Measurements from ENCODE around the gene PDGFC.
"Not testable (repeated sequence)": the region's sequence is repeated elsewhere in the genome, so short reads cannot be mapped to it uniquely, and the experiment has no call there.

Gene PDGFC

DNA sequence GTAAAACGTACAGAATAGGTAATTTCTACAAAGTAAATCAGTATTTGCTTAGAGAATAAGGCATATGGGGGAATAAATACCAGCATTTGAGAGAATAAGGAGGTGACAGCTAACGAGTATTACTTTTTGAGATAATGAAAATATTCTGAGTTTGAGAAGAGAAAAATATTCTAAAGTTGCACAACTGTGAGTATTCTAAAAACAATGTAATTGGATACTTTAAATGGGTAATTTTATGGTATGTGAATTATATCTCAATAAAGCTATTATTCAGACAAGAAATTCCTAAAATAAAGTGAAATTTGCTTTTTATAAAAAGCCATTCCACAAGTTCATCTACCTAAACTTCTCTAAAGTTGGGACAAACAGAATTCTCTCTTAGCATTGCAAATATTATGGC, 62.6 kb downstream of the PDGFC start:
- no peak for DNase-seq (ENCODE audit: low read depth in 1 of 2, low spot score in 1 of 2)

DNA sequence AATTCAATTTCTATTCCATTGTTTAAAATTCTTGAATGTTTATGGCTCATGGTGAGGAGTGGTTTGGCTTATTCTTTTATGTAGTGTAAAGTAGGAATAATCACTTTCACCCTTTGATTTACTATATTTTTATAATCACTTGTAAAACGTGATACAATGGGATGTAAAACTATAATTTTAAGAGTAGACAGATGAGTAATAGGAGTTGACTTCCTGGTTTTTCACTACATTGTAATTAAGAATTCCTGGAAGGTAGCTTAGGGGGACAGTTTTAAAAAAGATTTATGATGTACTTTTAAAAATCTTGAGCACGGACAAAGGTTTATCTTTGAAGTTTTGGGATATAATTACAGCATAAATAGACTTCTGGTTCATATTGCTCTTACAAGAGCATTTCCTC, 65.3 kb downstream of the PDGFC start:
- no peak for DNase-seq (ENCODE audit: low read depth in 1 of 2, low spot score in 1 of 2)

DNA sequence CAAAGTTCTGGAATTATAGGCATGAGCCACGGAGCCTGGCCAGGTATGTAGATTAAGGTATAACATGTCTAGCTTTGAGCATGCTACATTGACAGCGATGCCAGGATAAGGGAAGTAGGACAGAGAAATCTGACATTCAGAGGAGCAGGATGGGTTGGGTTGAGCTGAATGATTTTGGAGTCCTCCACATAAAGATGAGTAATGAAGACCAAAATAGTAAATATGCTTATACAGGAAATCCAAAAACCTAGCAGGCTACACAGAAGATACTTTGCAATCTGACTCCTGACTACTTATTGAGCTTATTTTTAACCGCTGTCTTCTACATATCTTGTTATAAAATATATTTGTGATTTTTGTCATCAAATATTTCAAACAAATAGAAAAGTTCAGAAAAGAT, 69.7 kb downstream of the PDGFC start:
- no peak for DNase-seq (ENCODE audit: low read depth in 1 of 2, low spot score in 1 of 2)

DNA sequence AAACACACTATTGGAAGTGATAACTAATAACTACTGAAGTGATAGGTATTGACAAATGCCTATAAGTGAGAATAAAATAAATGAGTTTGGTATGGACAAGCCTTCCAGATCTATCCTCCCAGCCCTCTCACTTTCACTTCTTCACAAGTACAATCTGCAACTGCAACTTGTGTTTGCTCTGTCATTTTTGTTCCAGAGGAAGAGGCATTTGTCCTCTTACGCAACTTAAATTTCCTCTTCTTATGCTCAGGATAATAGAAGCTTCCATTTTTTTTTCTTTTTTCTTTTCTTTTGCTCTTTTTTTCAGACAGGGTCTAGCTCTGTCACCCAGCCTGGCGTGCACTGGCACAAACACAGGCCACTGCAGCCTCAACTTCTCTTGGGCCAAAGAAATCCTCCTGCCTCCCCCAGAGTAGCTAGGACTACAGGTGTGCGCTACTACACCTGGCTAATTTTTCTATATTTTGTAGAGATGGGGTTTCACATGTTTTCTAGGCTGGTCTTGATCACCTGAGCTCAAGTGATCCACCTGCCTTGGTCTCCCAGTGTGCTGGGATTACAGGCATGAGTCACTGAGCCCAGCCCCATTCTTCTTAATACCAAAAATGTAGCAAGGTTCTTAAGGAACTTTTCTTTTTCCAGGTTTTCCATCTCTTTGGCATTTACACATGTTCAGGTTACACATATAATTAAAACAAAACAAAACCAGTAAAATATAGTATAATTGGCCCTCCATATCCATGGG, 73.1 kb downstream of the PDGFC start:
- DNase-seq (ENCODE audit: low read depth in 1 of 2, low spot score in 1 of 2), result no peak

DNA sequence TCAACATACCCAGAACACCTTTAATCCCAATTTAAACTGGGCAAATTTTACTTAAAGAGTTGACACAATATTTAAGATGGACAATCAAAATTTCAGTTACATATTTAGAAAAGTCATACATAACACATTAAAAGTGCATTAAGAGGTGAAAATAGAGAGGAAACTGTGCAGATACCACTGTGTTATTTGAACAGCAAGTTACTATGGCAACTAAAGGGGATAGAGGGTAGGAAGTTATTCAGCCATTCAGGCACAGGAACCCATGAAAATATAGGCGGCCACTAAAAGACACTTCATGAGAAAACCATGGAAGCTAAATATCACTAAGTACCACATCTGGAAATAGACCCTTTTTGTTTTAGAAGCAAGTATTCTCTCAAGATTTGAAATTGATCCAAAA, 75.1 kb downstream of the PDGFC start:
- no peak for DNase-seq (ENCODE audit: low read depth in 1 of 2, low spot score in 1 of 2)

DNA sequence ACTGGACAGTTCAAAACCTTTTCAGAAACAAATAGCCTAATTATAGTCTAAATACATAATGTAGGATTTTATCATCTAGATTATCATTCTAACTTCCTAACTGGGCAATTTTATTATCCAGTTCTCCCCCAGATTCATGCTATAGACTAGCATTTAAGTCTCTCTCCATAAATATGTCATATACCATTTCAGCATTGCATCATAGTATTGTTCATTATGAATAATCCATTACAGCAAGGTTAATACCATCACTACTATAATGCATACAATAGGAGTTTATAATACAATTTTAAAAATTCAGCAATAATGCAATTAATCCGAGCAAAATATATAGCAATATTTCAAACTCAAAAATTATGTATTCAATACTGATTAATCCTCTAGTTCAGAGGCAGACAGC, 77.4 kb downstream of the PDGFC start:
- DNase-seq (ENCODE audit: low read depth in 1 of 2, low spot score in 1 of 2), result no peak

DNA sequence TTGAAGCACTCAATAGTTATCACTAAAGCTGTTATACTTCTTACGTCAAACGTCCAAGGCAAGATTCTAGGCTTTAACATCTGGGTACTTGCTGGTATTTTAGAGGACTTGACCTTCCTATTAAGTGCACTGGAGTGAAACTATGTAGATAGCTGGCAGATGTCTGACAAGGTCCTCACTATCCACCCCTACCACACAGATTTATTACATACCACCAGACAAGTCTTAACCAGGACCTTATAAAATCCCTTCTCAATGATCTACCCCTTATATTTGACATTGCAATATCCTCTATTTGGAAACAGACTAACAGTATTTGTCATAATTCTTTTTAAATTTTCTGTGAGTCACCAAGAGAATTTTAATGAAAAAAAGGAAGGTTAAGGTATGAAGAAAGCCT, 78.8 kb downstream of the PDGFC start:
- DNase-seq (ENCODE audit: low read depth in 1 of 2, low spot score in 1 of 2), result no peak

DNA sequence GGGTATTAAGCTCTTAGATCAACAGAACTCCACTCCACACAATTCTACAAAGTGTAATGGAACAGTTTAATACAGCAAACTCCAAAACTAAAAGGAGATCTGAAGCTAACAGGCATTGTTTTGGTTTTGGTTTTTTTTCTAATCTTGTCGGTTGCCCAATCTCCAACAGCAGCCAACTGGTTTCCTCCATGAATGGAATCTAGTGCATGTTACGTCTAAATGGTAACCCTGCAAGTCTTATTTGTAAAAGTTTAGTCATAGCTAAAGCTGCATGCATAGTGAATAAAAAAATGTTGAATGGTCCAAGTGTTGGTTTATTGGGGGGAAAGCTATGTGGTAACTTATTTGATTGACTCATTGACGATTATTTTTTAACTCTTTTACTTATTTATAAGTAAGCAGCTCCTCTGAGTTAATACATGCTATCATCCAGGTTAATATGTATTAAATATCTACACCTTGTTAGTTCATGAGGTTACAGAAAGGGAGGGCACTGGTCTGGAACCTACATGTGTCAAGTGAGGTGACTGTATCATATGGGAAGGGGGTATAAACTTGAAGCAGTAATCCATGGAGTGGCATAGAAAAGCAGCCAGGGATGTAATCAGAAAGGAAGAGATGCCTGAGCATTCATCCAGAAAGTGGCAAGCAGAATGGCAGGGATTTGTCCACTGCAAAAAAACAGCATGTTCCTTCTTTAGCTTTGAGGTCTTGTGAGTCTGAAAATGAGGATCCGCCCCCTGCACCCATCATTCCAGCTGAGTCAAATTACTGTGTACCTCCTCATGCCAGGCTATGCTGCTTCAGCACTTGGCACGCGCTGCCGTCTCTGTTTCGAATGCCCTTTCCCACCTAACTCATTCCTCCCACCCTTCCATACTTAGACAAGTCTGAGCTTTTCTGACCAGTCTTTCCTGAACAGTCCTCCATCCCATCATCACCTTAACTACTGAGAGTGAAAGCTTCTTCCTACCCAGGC, 81.7 kb downstream of the PDGFC start:
- no peak for DNase-seq (ENCODE audit: low read depth in 1 of 2, low spot score in 1 of 2)

DNA sequence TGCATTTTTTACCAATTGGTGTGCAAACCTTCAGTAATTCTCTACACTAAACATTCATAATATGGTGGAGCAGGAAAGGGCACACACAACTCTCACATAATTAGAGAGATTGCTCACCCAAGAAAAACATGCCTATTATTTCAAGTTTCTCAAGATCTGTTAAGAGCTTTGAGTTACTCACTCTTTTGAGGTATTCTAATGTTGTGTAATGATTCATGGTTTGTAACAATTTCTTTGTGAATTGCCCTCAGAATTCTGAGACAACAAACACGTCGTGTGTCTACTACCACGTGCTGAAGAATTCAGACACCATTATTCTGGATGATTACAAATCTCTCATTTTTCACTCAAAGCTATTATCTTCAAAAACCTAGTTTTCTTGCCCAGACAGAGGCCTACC, 82.8 kb downstream of the PDGFC start:
- no peak for DNase-seq (ENCODE audit: low read depth in 1 of 2, low spot score in 1 of 2)

DNA sequence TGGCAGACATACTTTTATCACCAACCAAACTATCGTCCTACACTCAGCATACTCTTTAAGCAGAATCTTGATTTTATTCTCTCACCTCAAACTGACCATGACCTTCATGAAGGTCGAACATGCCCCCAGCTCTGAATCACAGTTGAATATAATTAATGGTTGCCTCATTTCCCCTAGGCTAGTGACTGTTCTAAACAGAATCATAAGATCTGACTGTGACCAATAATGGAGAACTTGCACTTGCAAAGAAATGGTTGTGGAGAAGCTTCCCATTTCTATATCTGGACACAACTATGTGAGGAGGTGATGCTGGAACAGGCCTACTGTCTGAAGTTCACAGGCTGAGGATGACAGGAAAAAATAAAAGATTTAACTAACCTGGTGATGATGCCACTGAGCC, 85.1 kb downstream of the PDGFC start:
- DNase-seq (ENCODE audit: low read depth in 1 of 2, low spot score in 1 of 2), result no peak

DNA sequence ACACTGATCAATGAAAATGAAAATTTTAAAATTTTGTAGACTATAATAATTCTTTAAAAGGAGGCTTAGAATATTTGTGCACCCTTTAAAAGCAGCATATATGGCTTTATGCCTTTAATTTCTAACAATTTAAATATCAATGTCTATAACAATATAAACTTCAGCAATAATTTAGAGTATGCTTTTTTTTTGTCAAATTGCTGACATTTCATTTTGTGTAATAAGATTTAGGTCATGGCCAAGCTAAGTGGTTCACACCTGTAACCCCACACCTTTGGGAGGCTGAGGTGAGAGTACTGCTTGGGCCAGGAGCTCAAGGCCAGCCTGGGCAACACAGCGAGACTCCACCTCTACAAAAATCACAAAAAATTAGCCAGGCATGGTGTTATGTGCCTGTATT, 86.2 kb downstream of the PDGFC start:
- no peak for DNase-seq (ENCODE audit: low read depth in 1 of 2, low spot score in 1 of 2)

DNA sequence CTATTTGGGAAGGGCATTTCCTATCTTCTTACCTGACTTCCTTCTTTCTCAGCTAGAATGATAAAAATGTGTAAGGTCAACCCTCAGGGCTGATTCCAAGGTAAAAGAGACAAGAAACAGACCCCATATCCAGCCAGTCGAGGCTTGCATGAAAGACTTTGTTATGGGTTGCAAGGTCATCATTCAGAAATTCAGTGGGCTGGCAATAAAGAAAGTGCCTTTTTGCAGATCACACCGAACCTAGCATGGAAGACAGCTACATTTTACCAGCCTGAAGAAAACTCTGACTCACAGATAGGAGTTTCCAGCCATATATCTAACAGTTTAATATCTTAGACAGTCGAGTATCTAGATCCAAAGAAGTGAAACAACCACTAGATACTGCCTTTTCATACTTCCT, 87.4 kb downstream of the PDGFC start:
- DNase-seq (ENCODE audit: low read depth in 1 of 2, low spot score in 1 of 2), result no peak

DNA sequence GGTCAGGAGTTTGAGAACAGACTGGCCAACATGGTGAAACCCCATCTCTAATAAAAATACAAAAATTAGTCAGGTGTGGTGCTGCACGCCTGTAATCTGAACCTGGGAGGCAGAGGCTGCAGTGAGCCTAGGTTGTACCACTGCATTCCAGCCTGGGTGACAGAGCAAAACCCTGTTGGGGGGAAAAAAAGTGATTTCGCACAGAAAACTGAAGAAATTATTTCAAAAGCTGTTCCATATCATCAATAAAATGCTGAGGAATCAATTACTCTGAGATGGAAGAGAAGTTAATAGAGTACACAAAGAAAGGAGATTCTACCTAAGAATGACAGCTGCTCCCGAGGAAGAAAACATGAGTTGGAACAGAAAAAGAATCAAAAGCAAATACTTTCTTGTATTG, 95.9 kb downstream of the PDGFC start:
- no peak for DNase-seq (ENCODE audit: low read depth in 1 of 2, low spot score in 1 of 2)

DNA sequence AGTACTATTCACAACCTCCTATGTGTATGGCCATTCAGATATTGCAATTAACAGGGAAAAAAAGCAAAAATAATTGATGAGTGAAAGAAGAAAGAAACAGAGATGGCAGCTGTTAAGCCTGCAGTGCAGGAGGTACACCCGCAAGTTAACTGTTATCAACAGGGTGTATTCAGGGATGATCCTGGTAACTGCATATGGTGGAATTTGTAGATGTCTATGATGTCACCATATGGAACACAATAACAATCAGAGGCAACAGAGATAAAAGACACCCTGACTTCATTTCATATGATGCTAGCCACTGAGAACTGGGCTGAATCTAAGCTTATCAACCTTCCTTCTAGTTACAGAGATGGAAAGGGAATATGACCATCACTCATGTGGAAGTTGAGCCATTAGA, 96.5 kb downstream of the PDGFC start:
- DNase-seq (ENCODE audit: low read depth in 1 of 2, low spot score in 1 of 2), result no peak

DNA sequence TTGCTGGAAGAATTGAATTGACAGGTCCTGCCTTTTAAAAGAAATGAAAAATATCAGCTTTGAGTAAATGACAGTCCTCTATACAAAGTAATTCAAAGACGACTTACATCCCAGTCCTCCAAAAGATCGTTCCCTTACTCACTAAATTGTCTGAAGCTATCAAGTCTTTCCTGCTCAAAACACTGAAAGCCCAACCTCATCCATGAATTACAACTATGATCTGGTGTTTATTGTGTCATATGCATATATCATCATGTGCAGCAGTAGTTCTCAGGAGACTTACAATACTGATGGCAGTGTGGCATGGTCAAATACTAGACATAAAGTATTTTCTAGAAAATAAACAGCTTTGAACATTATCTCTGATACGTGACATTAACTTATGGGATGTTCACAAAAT, 97.8 kb downstream of the PDGFC start:
- DNase-seq (ENCODE audit: low read depth in 1 of 2, low spot score in 1 of 2), result no peak

DNA sequence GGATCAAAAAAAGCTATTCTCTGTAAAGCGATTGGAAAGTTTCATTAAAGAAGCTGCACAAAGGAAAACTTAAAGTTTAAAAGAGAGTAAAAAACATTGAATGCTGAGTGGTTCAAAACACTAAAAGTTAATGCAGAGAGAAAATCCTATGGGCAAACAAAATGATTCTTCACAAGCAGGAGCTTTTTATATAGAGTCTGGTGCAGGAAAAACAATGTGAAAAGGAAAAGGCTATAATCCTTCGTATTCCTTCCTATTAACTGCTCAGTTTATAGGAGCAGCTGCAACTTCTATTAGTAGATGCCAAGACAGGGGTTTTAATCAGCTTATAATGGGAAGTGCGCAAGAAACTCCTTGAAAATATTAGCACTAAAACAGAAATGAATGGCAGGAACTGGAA, 100.7 kb downstream of the PDGFC start:
- DNase-seq (ENCODE audit: low read depth in 1 of 2, low spot score in 1 of 2), result no peak

DNA sequence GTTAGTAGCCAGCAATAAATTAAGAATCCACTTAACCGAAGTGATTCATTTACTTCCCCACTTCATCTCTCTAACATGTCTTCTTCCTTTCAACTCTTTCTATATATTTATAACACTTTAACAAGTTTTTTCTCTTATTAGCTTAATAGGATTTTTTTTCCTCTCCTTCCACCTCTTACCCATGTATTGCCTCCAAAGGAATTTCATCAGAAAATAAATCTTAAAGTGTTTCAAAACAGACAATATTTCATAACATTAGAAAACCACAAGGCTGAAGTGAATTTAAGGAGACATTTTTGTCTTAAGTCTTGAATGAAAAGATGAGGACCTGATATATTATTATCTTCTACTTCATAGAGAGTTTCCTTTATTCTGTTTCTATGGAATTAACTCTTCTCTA, 101.5 kb downstream of the PDGFC start:
- no peak for DNase-seq (ENCODE audit: low read depth in 1 of 2, low spot score in 1 of 2)

DNA sequence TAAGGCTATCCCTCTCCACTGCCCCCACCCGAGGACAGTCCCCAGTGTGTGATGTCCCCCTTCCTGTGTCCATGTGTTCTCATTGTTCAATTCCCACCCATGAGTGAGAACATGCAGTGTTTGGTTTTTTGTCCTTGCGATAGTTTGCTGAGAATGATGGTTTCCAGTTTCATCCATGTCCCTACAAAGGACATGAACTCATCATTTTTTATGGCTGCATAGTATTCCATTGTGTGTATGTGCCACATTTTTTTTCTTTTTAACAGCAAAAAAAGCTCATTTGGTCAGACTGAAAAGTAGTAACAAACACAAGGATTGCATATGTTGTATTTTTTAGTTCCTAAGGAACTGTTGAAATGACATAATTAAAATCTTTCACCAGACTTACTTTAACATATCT, 105.5 kb downstream of the PDGFC start:
- not testable (repeated sequence) for DNase-seq (ENCODE audit: low read depth in 1 of 2, low spot score in 1 of 2)

DNA sequence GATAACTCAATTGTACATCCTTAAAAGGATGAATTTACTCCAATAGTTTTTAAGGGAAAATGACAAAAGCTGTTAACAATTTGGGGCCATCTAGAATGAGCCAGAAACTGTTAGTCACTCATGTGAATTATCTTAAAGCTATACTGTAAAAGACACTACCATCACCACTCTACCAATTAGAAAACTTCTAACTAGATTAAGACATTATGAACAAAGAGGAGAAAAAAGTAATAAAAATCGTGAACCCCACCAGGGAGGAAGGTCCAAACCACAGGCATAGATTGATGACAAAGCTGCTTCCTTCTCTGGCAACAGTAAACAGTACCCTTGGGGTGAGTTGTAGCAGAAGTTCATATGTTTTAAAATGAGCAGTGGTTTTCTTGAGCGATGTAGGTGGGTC, 106.1 kb downstream of the PDGFC start:
- no peak for DNase-seq (ENCODE audit: low read depth in 1 of 2, low spot score in 1 of 2)

DNA sequence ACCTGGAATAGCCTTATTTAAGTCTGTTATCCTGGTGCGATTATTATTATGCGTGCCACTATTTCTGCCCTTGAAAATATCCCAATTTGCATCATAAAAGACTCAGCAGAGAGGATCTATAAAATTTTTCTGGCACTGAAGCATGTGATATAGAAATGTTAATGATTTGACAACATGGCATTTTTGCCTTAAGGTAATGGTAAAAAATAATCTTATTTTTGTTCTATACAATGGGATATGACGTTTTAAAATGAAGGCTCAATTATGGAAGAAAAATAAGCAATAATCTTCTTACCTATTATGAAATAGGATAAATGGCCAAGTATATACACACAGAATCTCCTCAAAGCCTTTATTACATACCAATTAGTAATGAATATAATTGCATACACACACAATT, 113.5 kb downstream of the PDGFC start:
- DNase-seq (ENCODE audit: low read depth in 1 of 2, low spot score in 1 of 2), result no peak

DNA sequence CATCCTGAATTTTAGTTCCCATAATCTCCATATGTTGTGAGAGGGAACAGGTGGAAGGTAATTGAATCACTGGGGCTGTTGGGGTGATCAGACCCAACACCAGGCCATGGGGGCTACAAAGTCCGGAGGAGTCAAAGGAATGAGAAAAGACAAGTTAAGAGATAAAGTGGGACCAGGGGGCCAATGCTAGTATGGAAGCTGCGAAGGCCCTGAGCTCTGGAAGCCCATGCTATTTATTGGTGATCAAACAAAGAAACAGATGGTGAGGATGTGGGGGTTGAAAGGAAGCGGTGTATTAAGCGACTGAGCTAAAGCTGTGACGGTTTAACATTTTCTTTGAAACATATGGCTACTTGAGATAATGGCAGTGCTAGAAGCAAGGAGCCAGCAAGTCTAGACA, 132.8 kb downstream of the PDGFC start:
- no peak for DNase-seq (ENCODE audit: low read depth in 1 of 2, low spot score in 1 of 2)

DNA sequence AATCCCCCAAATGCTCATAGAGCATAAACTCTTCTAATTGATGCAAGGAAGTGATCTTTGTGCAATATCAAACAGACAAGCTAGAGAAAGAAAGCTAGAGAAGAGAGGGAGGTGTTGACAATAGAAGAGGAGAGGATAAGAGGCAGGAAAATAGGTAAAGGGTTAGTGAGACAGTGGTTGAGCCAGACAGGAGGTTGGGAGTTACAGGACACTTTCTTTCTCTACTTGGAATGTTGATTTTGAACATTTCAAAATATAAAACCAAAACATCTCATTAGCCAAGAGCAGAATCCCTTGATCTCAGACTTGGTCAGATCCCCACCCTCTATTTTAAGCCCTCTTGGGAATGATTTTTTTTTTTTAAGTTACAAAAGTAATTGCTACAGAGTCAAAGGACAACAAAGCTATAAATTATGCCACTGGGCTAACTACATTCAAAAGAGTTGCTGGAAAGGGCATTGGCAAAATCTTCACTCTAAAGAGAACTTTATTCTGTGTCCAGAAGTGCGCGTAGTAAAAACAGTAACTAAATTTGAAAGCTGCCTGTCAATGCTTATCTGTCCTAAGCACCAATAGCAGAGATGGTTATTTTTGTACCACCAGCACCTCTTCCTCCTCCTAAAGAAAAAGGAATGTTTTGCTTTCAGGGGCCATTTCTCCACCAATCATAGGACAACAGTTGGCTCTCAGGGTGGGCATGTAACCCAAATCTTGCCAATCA, 133.8 kb downstream of the PDGFC start:
- DNase-seq (ENCODE audit: low read depth in 1 of 2, low spot score in 1 of 2), result no peak

Data from activated T-helper 1 cell treated with anti-CD3 and anti-CD28 coated beads, Interleukin-2, amount 50 U/mL, for 16 hours (primary cell).